HPDE6-E6E7 (cell line): Measurements from ENCODE around the gene CTNNA1.

Experiments
- DNase-seq: peaks from one replicate; pipeline ENCODE4 v3.0.0; 2011; ENCODE audit warnings: missing footprints; ENCODE audit errors: extremely low spot score

CTNNA1 gene

DNA sequence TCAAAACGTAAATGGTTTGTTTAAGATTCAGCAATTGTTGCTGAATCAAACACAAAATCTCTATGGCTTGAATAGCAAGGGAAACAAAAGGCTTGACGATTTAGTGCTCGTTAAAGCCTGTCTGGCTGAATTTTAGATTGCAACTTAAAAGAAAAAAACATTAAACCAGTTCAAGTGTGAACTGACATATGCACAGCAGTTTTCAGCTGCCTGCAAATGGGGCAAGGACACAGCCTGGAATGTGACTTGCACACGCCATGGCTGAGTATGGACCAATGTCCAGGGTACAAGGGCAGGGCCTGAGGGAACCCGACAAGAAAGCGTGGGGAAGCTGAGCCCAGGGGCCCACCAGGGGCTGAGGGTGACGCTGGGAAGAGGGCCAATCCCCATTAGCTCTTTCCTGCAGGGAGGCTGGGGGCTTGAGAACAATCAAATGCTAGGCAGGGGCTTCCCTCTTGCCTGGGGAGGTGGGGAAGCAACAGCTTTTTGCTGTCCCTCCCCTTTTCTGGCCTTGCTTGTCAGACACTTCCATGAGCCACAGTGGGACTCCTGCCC lies 211.5 kb downstream of the CTNNA1 start:
- DNase-seq, result no peak

DNA sequence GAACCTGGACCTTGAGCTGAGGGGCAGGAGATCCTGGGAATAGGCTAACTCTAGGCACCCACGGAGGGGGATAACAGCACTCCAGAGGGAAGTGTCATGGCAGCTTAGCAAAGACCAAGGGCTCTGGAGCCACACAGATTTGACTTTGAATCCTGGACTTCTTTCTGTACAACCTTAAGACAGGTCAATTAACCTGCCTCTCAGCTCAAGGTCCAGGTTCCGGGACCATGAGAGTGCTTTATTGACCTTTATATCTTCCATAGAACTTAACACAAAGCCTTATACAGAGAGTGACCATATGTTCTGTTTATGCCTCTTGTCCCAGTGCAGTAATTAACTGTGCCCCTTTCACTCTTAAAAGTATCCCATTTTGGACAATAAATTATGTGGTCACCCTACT lies 212.4 kb downstream of the CTNNA1 start:
- DNase-seq, result no peak

DNA sequence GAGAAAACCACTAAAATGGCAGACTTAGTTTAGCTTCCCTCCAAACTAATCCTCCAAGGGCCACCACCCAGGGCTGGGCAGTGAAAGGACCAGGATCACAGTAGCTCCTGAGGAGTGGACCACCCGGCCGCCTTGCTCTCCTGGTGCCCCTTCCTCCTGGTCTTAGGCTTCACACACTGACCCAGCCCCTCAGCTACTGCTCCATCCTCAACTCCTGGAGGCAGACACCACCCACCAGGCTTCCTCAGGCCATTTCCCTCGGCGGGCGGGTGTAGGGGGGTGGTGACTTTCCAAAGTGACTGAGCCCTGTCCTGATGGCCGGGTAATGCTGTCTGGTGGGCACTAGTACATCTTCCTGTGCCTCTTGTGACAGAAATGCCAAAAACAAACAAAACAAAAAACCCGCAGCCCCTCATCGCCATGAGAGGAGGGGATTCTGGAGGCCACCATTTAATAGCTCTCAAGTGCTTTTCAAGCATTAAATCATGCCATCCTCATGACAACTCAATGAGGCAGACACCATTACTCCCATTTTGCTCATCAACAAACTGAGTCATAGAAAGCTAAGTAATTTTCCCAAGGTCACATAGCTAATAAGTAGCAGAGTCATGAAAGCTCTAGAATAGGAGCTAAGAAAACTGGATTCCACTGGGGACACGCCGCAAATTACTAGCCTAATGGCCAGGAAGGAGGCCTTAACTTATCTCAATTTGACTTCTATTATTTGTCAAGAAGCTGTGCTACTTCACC lies 213.2 kb downstream of the CTNNA1 start:
- DNase-seq, result no peak

DNA sequence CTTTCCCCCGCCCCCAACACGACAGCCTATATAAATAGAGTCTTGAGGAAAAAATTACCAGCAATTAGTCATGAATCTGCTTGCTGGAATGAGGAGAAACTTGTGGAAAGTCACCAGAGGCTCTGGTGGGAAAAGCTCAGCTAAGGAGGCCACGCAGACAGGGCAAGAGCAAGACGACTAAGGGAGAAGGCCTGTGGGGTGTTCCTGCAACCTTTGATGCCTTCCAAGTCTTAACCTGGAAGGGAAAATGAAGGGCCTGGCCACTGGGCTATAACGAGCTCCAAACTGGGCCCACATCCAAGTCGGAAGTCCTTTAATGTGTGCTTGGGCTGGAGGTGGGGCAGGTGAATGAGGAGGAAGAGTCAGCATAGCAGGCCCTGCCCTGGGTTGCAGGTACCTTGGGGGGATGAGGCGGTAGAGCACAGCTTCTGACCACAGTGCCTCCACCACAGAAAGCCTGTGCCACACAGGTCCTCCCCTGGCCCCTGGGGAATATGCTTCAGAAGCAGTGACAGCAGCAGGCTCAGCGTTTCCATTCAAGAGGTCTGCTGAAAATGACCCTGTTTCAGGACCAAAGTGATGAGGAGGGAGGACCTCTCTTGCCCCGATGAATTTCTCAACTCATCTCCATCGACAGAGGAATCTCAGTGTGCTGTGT lies 214.7 kb downstream of the CTNNA1 start:
- no peak for DNase-seq

DNA sequence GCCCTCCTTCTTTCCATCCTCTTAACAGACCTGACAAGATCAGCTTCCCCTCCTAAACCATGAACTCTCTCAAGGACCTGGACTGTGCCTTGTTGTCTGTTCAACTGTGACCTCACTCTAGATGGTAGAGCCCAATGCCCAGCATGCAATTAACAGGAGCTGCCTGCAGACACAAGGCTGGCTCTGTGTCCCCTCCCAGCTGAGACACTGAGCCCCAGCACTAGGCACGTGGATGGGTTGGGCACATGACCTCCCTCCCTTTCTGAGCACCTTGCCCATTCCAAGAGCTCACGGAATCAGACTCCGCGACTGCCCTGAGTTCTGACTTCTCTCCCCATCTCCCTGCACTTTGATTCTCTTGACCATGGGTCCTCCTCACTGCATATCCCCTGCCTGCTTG lies 215.4 kb downstream of the CTNNA1 start:
- no peak for DNase-seq

DNA sequence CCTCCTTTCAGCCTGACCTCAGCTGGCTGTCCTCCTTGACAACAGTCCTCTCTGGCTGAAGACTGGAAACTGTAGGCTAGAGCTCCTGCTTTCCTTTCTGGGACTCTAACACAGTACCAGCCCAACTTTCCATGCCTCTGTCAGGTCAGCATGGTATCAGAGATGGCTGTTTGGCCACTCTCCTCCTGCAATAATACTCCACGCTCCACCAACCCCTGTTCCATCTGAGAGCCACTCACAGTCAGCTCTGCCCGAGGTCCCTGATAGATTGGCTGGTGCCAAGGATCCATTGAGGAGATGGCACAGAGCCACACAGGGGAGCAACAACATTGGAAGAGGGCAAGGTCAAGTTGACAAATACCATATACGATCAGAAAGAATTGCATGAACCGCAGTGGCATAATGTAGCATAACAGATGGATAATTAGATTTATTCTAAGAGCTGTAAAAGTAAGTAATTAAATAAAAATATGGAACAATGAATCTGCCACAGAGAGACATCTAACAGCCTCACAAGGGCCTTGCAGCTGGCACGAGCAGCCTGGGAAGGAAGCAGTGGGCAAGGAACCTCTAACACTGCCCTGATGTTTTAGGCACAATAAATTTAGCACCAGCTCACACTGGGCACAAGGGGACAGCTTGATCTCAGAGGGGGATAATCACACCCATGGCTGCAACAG lies 216.2 kb downstream of the CTNNA1 start:
- DNase-seq, result no peak

DNA sequence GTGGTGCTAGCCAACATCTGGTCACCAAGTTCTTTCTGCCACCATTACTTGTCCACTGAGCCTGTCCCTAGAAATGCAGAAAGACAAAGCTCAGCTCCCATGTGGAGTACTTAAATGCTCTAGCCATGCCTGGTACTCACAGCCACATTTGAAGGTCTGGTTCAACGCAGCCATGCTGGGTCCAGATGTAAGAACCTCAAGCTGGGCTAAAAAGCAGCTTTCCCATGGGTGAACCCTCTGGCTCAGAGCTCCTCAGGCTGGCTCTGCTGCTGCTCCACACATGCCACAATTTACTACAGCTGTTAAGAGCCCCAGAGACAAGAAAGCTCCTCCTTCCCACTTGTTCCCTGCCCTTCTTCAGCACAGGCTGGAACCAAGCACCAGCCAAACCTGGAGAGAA lies 219.0 kb downstream of the CTNNA1 start:
- no peak for DNase-seq

DNA sequence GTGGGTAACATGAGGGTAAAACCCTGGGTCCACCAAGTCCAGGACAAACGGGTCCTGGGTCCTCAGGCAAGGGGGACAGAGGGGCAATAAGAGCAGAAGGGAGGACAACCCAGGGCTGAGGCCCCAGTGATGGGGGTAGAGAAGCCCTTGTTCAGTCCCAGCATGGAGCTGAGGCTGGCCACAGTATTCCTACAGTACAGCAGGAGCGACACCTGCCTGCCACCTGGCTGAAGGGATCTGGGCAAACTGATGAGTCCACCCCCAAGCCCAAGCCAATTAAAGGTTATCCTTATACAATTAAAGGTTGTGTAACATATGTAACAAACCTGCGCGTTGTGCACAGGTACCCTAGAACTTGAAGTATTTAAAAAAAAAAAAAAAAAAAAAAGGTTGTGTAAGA lies 219.6 kb downstream of the CTNNA1 start:
- DNase-seq, result no peak

DNA sequence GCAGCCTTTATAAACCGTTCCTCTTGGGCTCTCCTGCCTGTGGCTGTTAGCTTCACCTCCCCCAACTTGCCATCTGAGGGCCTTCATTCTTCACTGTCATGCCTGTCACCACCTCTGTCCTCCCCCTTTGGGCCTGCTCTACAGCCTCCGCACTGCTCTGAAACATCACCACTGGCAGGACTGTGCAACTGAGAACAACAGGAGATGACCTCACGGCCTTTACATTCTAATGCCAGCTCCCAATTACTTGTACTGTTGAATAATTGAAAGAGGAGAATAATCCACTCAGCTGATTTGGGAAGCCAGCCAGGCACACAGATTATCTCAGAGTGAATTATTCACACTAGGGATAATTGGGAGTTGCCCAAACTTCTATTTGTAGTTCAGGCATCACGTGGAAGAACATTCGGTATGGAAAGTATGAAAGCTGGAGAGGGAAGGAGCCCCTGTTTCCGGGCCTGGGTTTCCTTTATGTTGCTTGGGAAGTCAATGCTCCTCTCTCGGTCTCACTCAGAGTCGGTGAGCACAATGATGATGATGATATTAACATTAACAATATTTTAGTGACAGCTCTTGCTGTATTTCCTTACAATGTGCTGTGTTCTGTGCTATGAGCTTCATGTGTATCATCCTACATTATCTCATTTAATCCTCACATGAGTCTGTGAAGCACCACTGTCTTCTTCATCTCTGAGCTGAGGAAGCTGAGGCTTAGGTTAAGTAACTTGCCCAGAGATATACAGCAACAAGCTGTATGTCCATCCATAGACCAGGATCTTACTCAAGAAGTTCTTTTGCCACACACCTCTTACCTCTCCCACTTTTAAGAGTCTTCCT lies 221.2 kb downstream of the CTNNA1 start:
- DNase-seq, result no peak

DNA sequence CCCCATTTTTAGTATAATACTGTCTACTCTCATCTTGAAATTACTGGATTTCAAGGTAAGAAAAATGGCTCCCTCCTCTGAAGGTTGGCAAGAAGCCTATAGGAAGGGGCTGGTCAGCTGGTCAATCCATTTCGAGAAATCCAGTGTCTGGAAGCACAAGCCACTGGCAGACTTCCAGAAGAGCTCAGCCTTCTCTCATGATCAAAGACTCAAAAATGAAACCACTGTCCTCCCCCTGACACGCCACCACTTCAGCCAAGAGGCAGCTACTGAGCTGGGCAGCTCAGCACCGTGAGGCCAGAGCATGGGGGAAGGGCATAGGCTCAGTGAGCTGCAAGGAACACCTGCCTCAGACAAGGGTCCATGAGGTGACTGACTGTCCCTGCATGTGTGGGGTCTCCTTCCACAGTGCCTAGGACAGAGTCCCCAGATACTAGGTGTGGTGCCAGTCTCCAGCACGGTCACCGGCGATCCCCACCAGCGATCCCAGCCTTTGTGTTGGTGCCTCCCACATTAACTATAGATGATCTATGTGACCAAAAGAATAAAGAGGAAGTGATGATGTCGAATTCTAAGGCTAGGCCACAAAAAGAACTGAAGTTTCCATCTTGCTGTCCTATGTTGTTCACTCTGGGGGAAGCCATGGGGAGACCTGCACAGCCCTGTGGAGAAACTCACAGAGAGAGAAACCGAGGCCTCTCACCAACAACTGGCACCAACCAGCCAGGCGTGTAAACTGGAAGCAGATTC lies 222.0 kb downstream of the CTNNA1 start:
- DNase-seq, result no peak

DNA sequence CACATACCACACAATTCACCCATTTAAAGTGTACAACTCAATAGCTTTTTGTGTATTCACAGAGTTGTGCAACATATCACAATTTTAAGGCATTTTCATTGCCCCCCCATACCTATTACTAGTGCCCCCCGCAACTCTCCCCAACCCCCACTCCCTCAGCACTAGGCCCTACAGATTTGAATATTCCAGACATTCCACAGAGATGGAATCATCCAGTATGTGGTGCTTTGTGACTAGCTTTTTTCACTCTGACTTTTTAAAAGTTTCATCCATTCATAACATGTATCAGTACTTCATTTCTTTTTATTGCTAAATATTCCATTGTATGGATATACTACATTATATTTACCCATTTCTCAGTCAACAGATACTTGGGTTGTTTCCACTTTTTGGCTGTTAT lies 224.9 kb downstream of the CTNNA1 start:
- no peak for DNase-seq

DNA sequence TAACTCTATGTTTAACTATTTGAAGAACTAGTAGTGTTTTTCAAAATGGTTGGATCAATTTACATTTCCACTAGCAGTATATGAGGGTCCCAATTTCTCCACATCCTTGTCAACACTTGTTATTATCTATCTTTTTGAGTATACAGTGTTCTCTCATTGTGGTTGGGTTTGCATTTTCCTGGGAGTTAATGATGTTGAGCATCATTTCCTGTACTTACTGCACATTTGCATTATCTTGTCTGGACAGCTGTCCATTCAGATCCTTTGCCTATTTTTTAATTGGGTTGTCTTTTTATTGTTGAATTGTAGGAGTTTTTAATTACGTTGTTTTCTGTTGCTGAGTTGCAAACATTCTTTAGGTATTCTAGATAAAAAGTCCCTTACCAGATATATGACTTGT lies 225.4 kb downstream of the CTNNA1 start:
- no peak for DNase-seq

DNA sequence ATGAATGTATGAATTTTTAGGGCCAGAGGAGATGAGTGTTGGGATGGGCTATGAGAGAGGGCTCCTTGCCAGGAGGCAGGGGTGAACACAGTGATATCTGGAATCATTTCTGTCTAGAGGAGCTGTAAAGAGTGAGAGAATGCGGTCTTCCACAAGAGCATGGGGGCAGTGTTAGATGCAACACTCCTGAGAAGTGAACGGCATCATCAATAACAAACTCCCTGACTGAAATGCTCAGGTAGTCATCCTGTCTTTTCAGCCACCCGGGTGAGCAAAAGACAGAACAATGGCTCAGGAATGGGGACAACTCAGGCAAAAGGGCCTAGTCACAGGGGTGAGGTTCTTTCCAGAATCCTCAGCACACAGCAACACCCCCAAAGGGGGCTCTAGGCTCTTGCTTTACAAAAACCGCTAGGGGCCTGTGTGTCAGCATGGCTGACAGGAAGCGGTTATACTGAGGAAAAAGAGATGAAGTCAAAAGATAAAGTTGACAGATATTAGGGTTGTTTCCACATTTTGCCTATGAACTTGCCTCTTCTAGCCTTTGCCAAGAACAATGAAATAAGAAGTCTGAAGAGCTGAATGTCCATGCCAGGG lies 226.6 kb downstream of the CTNNA1 start:
- DNase-seq, result no peak

DNA sequence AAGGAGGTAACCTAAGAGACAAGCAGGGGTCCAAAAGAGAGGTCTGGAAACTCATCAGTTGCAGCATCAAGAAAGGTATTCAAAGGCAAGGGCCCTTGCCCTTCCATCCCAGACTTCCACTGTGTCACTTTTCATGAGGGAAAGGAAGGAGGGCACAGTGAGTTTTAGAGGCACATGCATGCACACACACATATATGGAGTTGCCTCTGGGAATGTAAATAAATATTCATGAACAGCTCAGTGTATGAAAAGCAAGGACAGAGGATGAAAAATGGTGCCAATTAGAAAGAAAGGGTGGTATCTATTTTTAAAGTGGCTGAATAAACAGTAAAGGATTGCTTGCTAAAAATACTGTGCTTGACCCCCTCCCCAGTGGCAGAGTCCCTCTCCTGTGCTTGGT lies 227.2 kb downstream of the CTNNA1 start:
- DNase-seq, result no peak

DNA sequence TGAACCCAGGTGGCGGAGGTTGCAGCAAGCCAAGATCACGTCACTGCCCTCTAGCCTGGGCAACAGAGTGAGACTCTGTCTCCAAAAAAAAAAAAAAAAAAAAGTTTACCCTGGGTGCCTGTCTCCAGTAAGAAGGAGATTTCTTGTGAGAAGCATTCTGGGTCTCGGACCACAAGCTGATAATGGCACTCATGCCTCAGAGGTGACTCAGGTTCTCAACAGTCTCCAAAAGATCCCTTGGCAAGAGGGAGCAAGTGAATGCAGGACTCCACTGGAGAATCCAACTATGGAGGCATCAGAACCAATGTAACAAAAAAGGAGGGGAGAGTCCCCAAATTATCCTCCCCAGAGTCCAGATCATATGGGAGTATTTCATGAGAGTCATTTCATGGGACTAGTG lies 227.9 kb downstream of the CTNNA1 start:
- no peak for DNase-seq

DNA sequence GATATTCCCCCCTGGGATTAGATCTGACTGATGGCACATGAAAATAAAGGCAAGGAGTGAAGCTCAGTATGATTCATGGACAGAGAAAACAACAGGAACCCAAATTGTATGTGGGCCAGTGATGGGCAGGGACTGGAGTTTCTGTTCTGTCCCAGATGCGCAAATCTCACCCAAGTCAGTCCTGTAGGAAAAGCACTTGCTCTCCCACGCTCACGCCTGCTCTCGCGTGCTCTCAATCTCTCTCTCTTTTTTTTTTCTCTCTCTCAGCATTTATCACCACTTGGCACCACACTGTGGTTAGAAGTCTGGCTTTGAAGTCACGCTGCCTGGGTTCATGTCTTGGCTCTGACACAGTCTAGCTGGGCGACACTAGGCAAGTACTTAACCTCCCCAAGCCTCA lies 228.4 kb downstream of the CTNNA1 start:
- DNase-seq, result no peak

DNA sequence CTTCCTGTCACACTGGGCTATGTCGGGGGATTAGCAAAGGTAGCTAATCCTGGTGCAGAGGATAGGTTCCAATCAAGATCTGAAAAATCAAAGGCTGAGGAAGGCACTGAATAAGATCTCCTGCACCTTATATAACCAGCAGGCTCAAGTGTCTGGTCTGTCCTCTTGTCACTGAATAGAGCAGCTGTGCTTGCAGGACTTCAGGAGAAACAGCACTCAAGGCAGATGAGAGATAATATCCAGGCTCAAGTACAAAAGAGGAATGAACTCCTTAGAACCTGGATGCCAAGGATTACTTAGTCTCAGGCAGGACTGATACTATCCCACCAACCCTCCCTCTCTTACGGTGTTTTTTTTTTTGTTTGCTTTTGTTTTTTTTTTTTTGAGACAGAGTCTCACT lies 230.8 kb downstream of the CTNNA1 start:
- DNase-seq, result no peak
